Neural cell (in vitro differentiated cells): ENCODE results near the gene FRMPD4. TPM values are rescaled to one million over a fixed set of nuclear protein-coding genes. Genes with fewer than 3 reads are reported as not detected.
"Not testable (repeated sequence)": the region's sequence is repeated elsewhere in the genome, so short reads cannot be mapped to it uniquely, and the experiment has no call there.

Experiments
- H2AFZ ChIP-seq: fragments of 200-600, 300-800 bp; sonication (generic), shearing (Covaris generic); 2 replicates; pipeline ENCODE4 v1.6.0; 2014; ENCODE audit warnings: low read depth, mild to moderate bottlenecking, antibody characterized with exemption, low read length, moderate library complexity
- H3F3A ChIP-seq: fragments of 200-600 bp; shearing (Covaris generic); 2 replicates; pipeline ENCODE4 v1.6.1; 2016; ENCODE audit warnings: mild to moderate bottlenecking, moderate library complexity, mixed read lengths, antibody characterized with exemption, low read length; ENCODE audit not compliant: insufficient read depth, poor library complexity, severe bottlenecking
- H3K27ac ChIP-seq: fragments of 200-600, 300-800 bp; sonication (generic), shearing (Covaris generic); 2 replicates; pipeline ENCODE4 v1.5.1; 2014; ENCODE audit warnings: mild to moderate bottlenecking, low read length, moderate library complexity
- H3K27me3 ChIP-seq: fragments of 300-800, 200-600 bp; sonication (generic), shearing (Covaris generic); 2 replicates; pipeline ENCODE4 v1.6.0; 2014; ENCODE audit warnings: mild to moderate bottlenecking, low read depth, low read length, moderate library complexity; ENCODE audit not compliant: insufficient read depth
- H3K36me3 ChIP-seq: fragments of 300-800, 200-600 bp; sonication (generic), shearing (Covaris generic); 2 replicates; pipeline ENCODE4 v1.5.1; 2014; ENCODE audit warnings: mild to moderate bottlenecking, antibody characterized with exemption, low read length, moderate library complexity; ENCODE audit not compliant: insufficient read depth
- H3K4me2 ChIP-seq: fragments of 300-800, 200-600 bp; sonication (generic), shearing (Covaris generic); 2 replicates; pipeline ENCODE4 v1.6.0; 2014; ENCODE audit warnings: mild to moderate bottlenecking, low read length
- H3K4me3 ChIP-seq: fragments of 300-800, 200-600 bp; sonication (generic), shearing (Covaris generic); 2 replicates; pipeline ENCODE4 v1.5.1; 2014; ENCODE audit warnings: mild to moderate bottlenecking, low read length, moderate library complexity
- H3K79me2 ChIP-seq: fragments of 200-600 bp; shearing (Covaris generic); replicated peaks from 2 replicates; pipeline ENCODE4 v1.6.0; 2014; ENCODE audit warnings: mild to moderate bottlenecking, low read length, moderate library complexity; ENCODE audit not compliant: insufficient read depth
- H3K9ac ChIP-seq: fragments of 300-800, 200-600 bp; sonication (generic), shearing (Covaris generic); 2 replicates; pipeline ENCODE4 v1.6.1; 2016; ENCODE audit warnings: mild to moderate bottlenecking, low read length, mixed read lengths
- H3K9me2 ChIP-seq: fragments of 200-600 bp; shearing (Covaris generic); 2 replicates; pipeline ENCODE4 v1.6.1; 2016; ENCODE audit warnings: mild to moderate bottlenecking, low read length, mixed read lengths; ENCODE audit not compliant: insufficient read depth
- H3K9me3 ChIP-seq: fragments of 200-600, 300-800 bp; sonication (generic), shearing (Covaris generic); 2 replicates; pipeline ENCODE4 v1.6.1; 2016; ENCODE audit warnings: mild to moderate bottlenecking, mixed run types, low read length, moderate library complexity, mixed read lengths
- H4K20me1 ChIP-seq: fragments of 200-600 bp; shearing (Covaris generic); 2 replicates; pipeline ENCODE4 v1.6.1; 2016; ENCODE audit warnings: mild to moderate bottlenecking, mixed run types; ENCODE audit not compliant: insufficient read depth
- EP300 ChIP-seq: fragments of 450-650 bp; conservative IDR thresholded peaks from 2 replicates; pipeline ENCODE4 v1.6.1; 2014; ENCODE audit warnings: antibody characterized with exemption, mild to moderate bottlenecking, moderate library complexity; ENCODE audit not compliant: poor library complexity, severe bottlenecking
- EZH2 ChIP-seq: fragments of 200-600, 300-800 bp; shearing (Covaris generic), sonication (generic); IDR thresholded peaks from 2 replicates; pipeline ENCODE4 v1.6.1; 2014; ENCODE audit warnings: antibody characterized with exemption, low read length, borderline replicate concordance, mild to moderate bottlenecking; ENCODE audit not compliant: insufficient read depth, poor library complexity, severe bottlenecking
- POLR2AphosphoS5 ChIP-seq: IDR thresholded peaks from 2 replicates; pipeline ENCODE4 v1.6.1; 2012
- RAD21 ChIP-seq: fragments of 450-650 bp; conservative IDR thresholded peaks from 2 replicates; pipeline ENCODE4 v1.6.1; 2014; ENCODE audit warnings: antibody characterized with exemption, mild to moderate bottlenecking, moderate library complexity
- TAF1 ChIP-seq: IDR thresholded peaks from 2 replicates; pipeline ENCODE4 v1.6.1; 2012; ENCODE audit warnings: low read depth
- polyA plus RNA-seq: library from polyadenylated mRNA; depleted of rRNA; stranded (reverse); fragments of >200 nt; gene quantifications from 2 replicates; pipeline ENCODE4 v1.2.3, GENCODE V29; 2014
- TF ChIP-seq, protein P1 (sequence below): fragments of 450-650 bp; IDR thresholded peaks from 2 replicates; pipeline ENCODE4 v1.5.1; 2014; ENCODE audit warnings: antibody characterized with exemption, mild to moderate bottlenecking, moderate library complexity; ENCODE audit not compliant: poor library complexity, severe bottlenecking
- TF ChIP-seq, protein P2 (sequence below): IDR thresholded peaks from 2 replicates; pipeline ENCODE4 v1.6.1; 2012; ENCODE audit warnings: borderline replicate concordance

Gene FRMPD4
- polyA plus RNA-seq, 1 donor from 2014 or later, result 1.2 TPM

DNA sequence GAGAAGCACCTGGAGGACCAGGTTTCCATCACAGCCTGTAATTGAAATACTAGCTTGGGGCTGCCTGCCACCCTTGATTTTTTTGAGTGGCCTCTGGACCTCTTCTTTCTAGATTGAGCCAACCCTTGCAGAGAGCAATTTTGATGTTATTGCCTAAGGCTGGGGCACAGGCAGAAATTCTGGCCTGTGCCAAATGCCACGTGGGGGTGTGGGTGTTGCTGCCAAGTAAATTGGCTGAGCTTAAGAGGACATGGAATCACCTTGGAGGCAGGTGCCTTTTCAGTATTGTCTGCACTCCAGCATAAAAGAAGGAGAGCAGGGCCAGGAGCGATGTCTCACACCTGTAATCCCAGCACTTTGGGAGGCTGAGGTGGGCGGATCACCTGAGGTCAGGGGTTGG lies 366.9 kb downstream of the FRMPD4 start:
- Histone ChIP-seq H3K27me3 (no peaks in the 10 kb centered on the region), H2AFZ (no peak overlapping the region)

DNA sequence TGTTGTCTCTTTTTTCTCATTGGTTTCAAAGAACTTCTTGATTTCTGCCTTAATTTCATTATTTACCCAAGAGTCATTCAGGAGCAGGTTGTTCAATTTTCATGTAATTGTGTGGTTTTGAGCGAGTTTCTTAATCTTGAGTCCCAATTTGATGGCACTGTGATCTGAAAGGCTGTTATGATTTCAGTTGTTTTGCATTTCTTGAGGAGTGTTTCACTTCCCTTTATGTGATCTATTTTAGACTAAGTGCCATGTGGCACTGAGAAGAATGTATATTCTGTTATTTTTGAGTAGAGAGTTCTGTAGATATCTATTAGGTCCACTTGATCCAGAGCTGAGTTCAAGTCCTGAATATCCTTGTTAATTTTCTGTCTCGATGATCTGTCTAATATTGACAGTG lies 377.1 kb downstream of the FRMPD4 start:
- not testable (repeated sequence) for H3K4me2 ChIP-seq, H3K9me2 ChIP-seq, H3F3A ChIP-seq, H3K9ac ChIP-seq, H3K27ac ChIP-seq, H3K79me2 ChIP-seq, H4K20me1 ChIP-seq, H2AFZ ChIP-seq, H3K36me3 ChIP-seq, H3K9me3 ChIP-seq, H3K27me3 ChIP-seq, H3K4me3 ChIP-seq

More for the DNA sequence above, 366.9 kb downstream of the FRMPD4 start:
- no peak overlapping the region for H3K27ac ChIP-seq
- no peaks in the 10 kb centered on the region for H4K20me1 ChIP-seq
- H3K9ac ChIP-seq, result no peak overlapping the region
- no peaks in the 10 kb centered on the region for H3K9me2 ChIP-seq
- H3K4me3 ChIP-seq, result no peak overlapping the region
- no peaks in the 10 kb centered on the region for H3K79me2 ChIP-seq
- no peak overlapping the region for H3K4me2 ChIP-seq
- TF ChIP-seq EZH2, result no peak
- H3K36me3 ChIP-seq, result no peaks in the 10 kb centered on the region
- no peaks in the 10 kb centered on the region for H3F3A ChIP-seq
- H3K9me3 ChIP-seq, result no peaks in the 10 kb centered on the region

DNA sequence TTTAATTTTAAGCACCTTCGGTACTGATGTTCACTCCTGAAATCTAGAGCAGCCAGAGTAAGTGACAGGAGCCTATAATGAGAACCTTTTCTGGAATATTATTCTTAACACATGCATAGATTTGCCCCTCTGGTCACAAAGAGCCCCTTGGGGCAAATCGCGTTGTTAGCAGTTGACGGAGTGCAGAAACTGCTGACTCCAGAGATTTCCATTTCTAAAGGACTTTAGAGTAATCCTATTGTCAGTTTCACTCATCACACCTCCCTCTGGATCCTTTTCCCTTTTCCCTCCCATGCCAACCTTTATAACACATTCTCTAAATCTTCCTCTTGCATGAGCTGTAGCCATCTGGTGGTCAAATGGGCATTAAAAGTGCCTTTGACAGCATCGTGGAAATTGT lies 388.0 kb downstream of the FRMPD4 start:
- no peak overlapping the region for H3K27ac ChIP-seq
- H3K9me2 ChIP-seq, result no peaks in the 10 kb centered on the region
- H2AFZ ChIP-seq, result no peak overlapping the region
- H3K9ac ChIP-seq, result no peak overlapping the region
- no peak overlapping the region for H3K4me3 ChIP-seq
- H3K36me3 ChIP-seq, result no peaks in the 10 kb centered on the region
- no peak overlapping the region for H3K4me2 ChIP-seq
- no peaks in the 10 kb centered on the region for H3K27me3 ChIP-seq
- H3K9me3 ChIP-seq, result no peaks in the 10 kb centered on the region
- H4K20me1 ChIP-seq, result no peaks in the 10 kb centered on the region
- H3F3A ChIP-seq, result no peaks in the 10 kb centered on the region
- no peaks in the 10 kb centered on the region for H3K79me2 ChIP-seq
- TF ChIP-seq POLR2AphosphoS5, result no peak
- no peak for TF ChIP-seq EZH2
- TF ChIP-seq EP300, result no peak
- TF ChIP-seq RAD21, result no peak
- no peak for TF ChIP-seq TAF1
- TF ChIP-seq, protein P1, sequence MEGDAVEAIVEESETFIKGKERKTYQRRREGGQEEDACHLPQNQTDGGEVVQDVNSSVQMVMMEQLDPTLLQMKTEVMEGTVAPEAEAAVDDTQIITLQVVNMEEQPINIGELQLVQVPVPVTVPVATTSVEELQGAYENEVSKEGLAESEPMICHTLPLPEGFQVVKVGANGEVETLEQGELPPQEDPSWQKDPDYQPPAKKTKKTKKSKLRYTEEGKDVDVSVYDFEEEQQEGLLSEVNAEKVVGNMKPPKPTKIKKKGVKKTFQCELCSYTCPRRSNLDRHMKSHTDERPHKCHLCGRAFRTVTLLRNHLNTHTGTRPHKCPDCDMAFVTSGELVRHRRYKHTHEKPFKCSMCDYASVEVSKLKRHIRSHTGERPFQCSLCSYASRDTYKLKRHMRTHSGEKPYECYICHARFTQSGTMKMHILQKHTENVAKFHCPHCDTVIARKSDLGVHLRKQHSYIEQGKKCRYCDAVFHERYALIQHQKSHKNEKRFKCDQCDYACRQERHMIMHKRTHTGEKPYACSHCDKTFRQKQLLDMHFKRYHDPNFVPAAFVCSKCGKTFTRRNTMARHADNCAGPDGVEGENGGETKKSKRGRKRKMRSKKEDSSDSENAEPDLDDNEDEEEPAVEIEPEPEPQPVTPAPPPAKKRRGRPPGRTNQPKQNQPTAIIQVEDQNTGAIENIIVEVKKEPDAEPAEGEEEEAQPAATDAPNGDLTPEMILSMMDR, result no peak
- TF ChIP-seq, protein P2, sequence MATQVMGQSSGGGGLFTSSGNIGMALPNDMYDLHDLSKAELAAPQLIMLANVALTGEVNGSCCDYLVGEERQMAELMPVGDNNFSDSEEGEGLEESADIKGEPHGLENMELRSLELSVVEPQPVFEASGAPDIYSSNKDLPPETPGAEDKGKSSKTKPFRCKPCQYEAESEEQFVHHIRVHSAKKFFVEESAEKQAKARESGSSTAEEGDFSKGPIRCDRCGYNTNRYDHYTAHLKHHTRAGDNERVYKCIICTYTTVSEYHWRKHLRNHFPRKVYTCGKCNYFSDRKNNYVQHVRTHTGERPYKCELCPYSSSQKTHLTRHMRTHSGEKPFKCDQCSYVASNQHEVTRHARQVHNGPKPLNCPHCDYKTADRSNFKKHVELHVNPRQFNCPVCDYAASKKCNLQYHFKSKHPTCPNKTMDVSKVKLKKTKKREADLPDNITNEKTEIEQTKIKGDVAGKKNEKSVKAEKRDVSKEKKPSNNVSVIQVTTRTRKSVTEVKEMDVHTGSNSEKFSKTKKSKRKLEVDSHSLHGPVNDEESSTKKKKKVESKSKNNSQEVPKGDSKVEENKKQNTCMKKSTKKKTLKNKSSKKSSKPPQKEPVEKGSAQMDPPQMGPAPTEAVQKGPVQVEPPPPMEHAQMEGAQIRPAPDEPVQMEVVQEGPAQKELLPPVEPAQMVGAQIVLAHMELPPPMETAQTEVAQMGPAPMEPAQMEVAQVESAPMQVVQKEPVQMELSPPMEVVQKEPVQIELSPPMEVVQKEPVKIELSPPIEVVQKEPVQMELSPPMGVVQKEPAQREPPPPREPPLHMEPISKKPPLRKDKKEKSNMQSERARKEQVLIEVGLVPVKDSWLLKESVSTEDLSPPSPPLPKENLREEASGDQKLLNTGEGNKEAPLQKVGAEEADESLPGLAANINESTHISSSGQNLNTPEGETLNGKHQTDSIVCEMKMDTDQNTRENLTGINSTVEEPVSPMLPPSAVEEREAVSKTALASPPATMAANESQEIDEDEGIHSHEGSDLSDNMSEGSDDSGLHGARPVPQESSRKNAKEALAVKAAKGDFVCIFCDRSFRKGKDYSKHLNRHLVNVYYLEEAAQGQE, result no peak

DNA sequence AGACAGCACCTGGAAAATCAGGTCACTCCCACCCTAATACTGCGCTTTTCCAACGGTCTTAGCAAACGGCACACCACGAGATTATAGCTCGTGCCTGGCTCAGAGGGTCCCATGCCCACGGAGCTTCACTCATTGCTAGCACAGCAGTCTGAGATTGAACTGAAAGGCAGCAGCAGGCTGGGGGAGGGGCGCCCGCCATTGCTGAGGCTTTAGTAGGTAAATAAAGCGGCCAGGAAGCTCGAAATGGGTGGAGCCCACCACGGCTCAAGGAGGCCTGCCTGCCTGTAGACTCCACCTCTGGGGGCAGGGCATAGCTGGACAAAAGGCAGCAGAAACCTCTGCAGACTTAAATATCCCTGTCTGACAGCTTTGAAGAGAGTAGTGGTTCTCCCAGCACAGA lies 399.8 kb downstream of the FRMPD4 start:
- not testable (repeated sequence) for H3K9me2 ChIP-seq, H3K36me3 ChIP-seq, H4K20me1 ChIP-seq, H3K4me2 ChIP-seq, H3K79me2 ChIP-seq, H3K9me3 ChIP-seq, H3K27ac ChIP-seq, H3K9ac ChIP-seq, H3K27me3 ChIP-seq, H2AFZ ChIP-seq, H3F3A ChIP-seq, H3K4me3 ChIP-seq

DNA sequence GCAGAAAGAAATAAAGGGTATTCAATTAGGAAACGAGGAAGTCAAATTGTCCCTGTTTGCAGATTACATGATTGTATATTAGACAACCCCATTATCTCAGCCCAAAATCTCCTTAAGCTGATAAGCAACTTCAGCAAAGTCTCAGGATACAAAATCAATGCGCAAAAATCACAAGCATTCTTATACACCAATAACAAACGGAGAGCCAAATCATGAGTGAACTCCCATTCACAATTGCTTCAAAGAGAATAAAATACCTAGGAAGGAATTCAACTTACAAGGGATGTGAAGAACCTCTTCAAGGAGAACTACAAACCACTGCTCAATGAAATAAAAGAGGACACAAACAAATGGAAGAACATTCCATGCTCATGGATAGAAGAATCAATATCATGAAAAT lies 404.0 kb downstream of the FRMPD4 start:
- not testable (repeated sequence) for H3F3A ChIP-seq, H3K27me3 ChIP-seq, H4K20me1 ChIP-seq, H3K4me2 ChIP-seq, H3K36me3 ChIP-seq, H3K9ac ChIP-seq, H3K9me2 ChIP-seq, H3K27ac ChIP-seq, H3K4me3 ChIP-seq, H2AFZ ChIP-seq, H3K9me3 ChIP-seq, H3K79me2 ChIP-seq
